GM12875 (cell line): ENCODE results near the gene SPIN1.

Source experiments
- H3K4me3 ChIP-seq: one replicate; pipeline ENCODE4 v1.5.1; 2011; ENCODE audit warnings: low read depth, low read length, control low read depth
- CTCF ChIP-seq: IDR thresholded peaks from 2 replicates; pipeline ENCODE4 v1.5.1; 2011; ENCODE audit warnings: low read depth, mild to moderate bottlenecking, control low read depth, inconsistent platforms, low read length, moderate library complexity, borderline replicate concordance; ENCODE audit not compliant: insufficient read depth

SPIN1 gene

GRCh38 chr9:88388886-88389605, 802 bp downstream of the SPIN1 start:
- peak overlapping the region; percentile 69 for H3K4me3 ChIP-seq
- TF ChIP-seq CTCF, result no peak

- H3K4me3 ChIP-seq, result no peak overlapping the region
- no peak for TF ChIP-seq CTCF
These were observed 2.2 kb downstream of the SPIN1 start for GRCh38 chr9:88390371-88390990.

GRCh38 chr9:88391236-88391635, 3.0 kb downstream of the SPIN1 start:
- no peak overlapping the region for H3K4me3 ChIP-seq
- TF ChIP-seq CTCF, result no peak

- TF ChIP-seq CTCF, result no peak
- no peak overlapping the region for H3K4me3 ChIP-seq
These were observed 3.7 kb downstream of the SPIN1 start for GRCh38 chr9:88391921-88392320.

GRCh38 chr9:88392549-88392948, 4.3 kb downstream of the SPIN1 start:
- TF ChIP-seq CTCF, result no peak

GRCh38 chr9:88396836-88397577, 8.8 kb downstream of the SPIN1 start:
- no peak overlapping the region for H3K4me3 ChIP-seq
- TF ChIP-seq CTCF, result no peak

More at GRCh38 chr9:88392549-88392948, 4.3 kb downstream of the SPIN1 start:
- H3K4me3 ChIP-seq, result no peak overlapping the region
